HepG2 (cell line): ENCODE results near the gene TMOD2. TPM values are rescaled to one million over a fixed set of nuclear protein-coding genes. Genes with fewer than 3 reads are reported as not detected.

Experiments used
- ATAC-seq: fragments of 200-7000 bp; cut with Tn5 transposase; 3 replicates; pipeline ENCODE4 v1.9.1; 2020; ENCODE audit warnings: mild to moderate bottlenecking, moderate library complexity
- BruUV-seq: library from RNA; stranded (reverse); fragments of 400-500 nt; replicated peaks from 2 replicates; lab custom pipeline; 2021; lab: Mats Ljungman, UMichigan
- CTCF ChIA-PET: fragments of 300-600 bp; formaldehyde crosslinking; extraction: SDS; loops from one replicate; lab custom pipeline; 2021; ENCODE audit warnings: low total read pairs, inconsistent platforms, low intra/inter-chr PET ratio; lab: Yijun Ruan, JAX
- POLR2A ChIA-PET: fragments of 350-600 bp; sonication (Branson Sonifier 250); formaldehyde crosslinking; loops from one replicate; lab custom pipeline; 2020; ENCODE audit warnings: antibody characterized with exemption, inconsistent platforms; lab: Yijun Ruan, JAX
- DNase-seq: peaks from one replicate; pipeline ENCODE4 v3.0.0-alpha.2; 2015; ENCODE audit warnings: low spot score
- FAIRE-seq: peaks from 3 replicates; lab custom pipeline; 2011; peaks lifted over from hg19 to GRCh38; lab: Jason Lieb, UNC
- H2AFZ ChIP-seq: one replicate; pipeline ENCODE4 v1.6.1; 2011; ENCODE audit warnings: low read length, inconsistent platforms
- H3K27ac ChIP-seq: fragments of 300-600 bp; 3 replicates; pipeline ENCODE4 v1.8.0; 2011; ENCODE audit warnings: mixed run types, mild to moderate bottlenecking, mixed read lengths, low read length, inconsistent platforms; ENCODE audit not compliant: insufficient read depth; ENCODE audit errors: extremely low read length
- H3K27me3 ChIP-seq, 2 experiments: fragments of 200-600 bp in 1 of 2; 2 replicates in 1 of 2; 3 replicates in 1 of 2; pipeline versions ENCODE4 v1.6.0 to v1.8.0; 2011; ENCODE audit warnings: low read length in 2 of 2, mild to moderate bottlenecking in 2 of 2, moderate library complexity in 2 of 2, inconsistent platforms in 1 of 2; ENCODE audit not compliant: insufficient read depth in 2 of 2, control insufficient read depth in 1 of 2
- H3K36me3 ChIP-seq, 2 experiments: fragments of 200-600 bp in 1 of 2; replicated peaks in 1 of 2; 2 replicates in 1 of 2; 3 replicates in 1 of 2; pipeline versions ENCODE4 v1.5.1 to v1.8.0; 2011; ENCODE audit warnings: low read length in 2 of 2, inconsistent platforms in 1 of 2; ENCODE audit not compliant: insufficient read depth in 2 of 2, control insufficient read depth in 1 of 2
- H3K4me1 ChIP-seq: 2 replicates; pipeline ENCODE4 v1.5.1; 2012; ENCODE audit warnings: low read length, inconsistent platforms; ENCODE audit not compliant: insufficient read depth
- H3K4me2 ChIP-seq: 2 replicates; pipeline ENCODE4 v1.6.0; 2011; ENCODE audit warnings: low read depth, low read length, inconsistent platforms
- H3K4me3 ChIP-seq, 3 experiments: fragments of 200-600 bp in 1 of 3; sonication (generic), shearing (Covaris generic) in 1 of 3; replicated peaks in 1 of 3; 2 replicates each; pipeline ENCODE4 v1.5.1; 2011 to 2016; ENCODE audit warnings: low read length in 3 of 3, inconsistent platforms in 2 of 3, low read depth in 2 of 3, mild to moderate bottlenecking in 2 of 3, control low read depth in 1 of 3, mixed read lengths in 1 of 3; ENCODE audit not compliant: insufficient read depth in 1 of 3
- H3K79me2 ChIP-seq: one replicate; pipeline ENCODE4 v1.6.1; 2011; ENCODE audit warnings: low read length, inconsistent platforms; ENCODE audit not compliant: insufficient read depth
- H3K9ac ChIP-seq: 2 replicates; pipeline ENCODE4 v1.6.0; 2011; ENCODE audit warnings: mild to moderate bottlenecking, low read depth, low read length, inconsistent platforms; ENCODE audit not compliant: insufficient read depth
- H3K9me3 ChIP-seq: 2 replicates; pipeline ENCODE4 v1.5.1; 2012; ENCODE audit warnings: mild to moderate bottlenecking, low read length
- H4K20me1 ChIP-seq: 2 replicates; pipeline ENCODE4 v1.6.0; 2011; ENCODE audit warnings: inconsistent platforms, mild to moderate bottlenecking, low read length, moderate library complexity; ENCODE audit not compliant: insufficient read depth
- CBX5 ChIP-seq: sonication (generic); formaldehyde crosslinking; IDR thresholded peaks from 2 replicates; pipeline ENCODE4 v1.4.0; 2020; ENCODE audit warnings: missing genetic modification reagents, borderline replicate concordance
- CENPX ChIP-seq: sonication (generic); formaldehyde crosslinking; IDR thresholded peaks from 2 replicates; pipeline ENCODE4 v1.9.0; 2021; ENCODE audit warnings: mild to moderate bottlenecking, missing genetic modification reagents, moderate library complexity
- FOXK1 ChIP-seq: sonication (generic); formaldehyde crosslinking; IDR thresholded peaks from 2 replicates; pipeline ENCODE4 v1.4.0; 2020; ENCODE audit warnings: low read depth, missing genetic modification reagents, borderline replicate concordance
- GABPB1 ChIP-seq: IDR thresholded peaks from 2 replicates; pipeline ENCODE4 v1.6.1; 2016; ENCODE audit warnings: mild to moderate bottlenecking, missing genetic modification reagents, moderate library complexity, missing compliant biosample characterization
- GTF2F1 ChIP-seq: fragments of 150-350 bp; IDR thresholded peaks from 2 replicates; pipeline ENCODE4 v1.6.1; 2014; ENCODE audit warnings: low read length
- HOXA9 ChIP-seq: sonication (generic); formaldehyde crosslinking; IDR thresholded peaks from 2 replicates; pipeline ENCODE4 v1.8.1; 2022; ENCODE audit warnings: missing genetic modification reagents, mild to moderate bottlenecking, moderate library complexity, borderline replicate concordance
- NR3C1 ChIP-seq: sonication (generic); formaldehyde crosslinking; IDR thresholded peaks from 2 replicates; pipeline ENCODE4 v1.4.0; 2020; ENCODE audit warnings: missing genetic modification reagents
- POLR2AphosphoS2 ChIP-seq: IDR thresholded peaks from 2 replicates; pipeline ENCODE4 v1.6.1; 2011; ENCODE audit warnings: low read depth, low read length, improper control_type of control experiment
- TAF1 ChIP-seq: sonication (generic); formaldehyde crosslinking; IDR thresholded peaks from 2 replicates; pipeline ENCODE4 v1.4.0; 2020; ENCODE audit warnings: missing genetic modification reagents
- WIZ ChIP-seq: sonication (generic); formaldehyde crosslinking; IDR thresholded peaks from 2 replicates; pipeline ENCODE4 v1.5.1; 2020; ENCODE audit warnings: mild to moderate bottlenecking, missing genetic modification reagents
- ZNF678 ChIP-seq: sonication (generic); formaldehyde crosslinking; IDR thresholded peaks from 2 replicates; pipeline ENCODE4 v1.4.0; 2020; ENCODE audit warnings: mild to moderate bottlenecking, missing genetic modification reagents
- ZNF792 ChIP-seq: IDR thresholded peaks from 2 replicates; pipeline ENCODE4 v1.6.1; 2016
- ZNF841 ChIP-seq: sonication (generic); formaldehyde crosslinking; IDR thresholded peaks from 2 replicates; pipeline ENCODE4 v1.8.1; 2023; ENCODE audit warnings: missing genetic modification reagents, borderline replicate concordance
- WGBS: methylation state at CpG from one replicate; pipeline ENCODE4 v1.1.6; 2017; ENCODE audit warnings: low lambda C conversion rate; 5-methylcytosine and 5-hydroxymethylcytosine counted together
- in situ Hi-C: cut with HindIII; loops from 2 replicates; pipeline ENCODE4 v1.10.0; 2017; ENCODE audit warnings: low pct_unique_long_range_greater_than_20kb; ENCODE audit not compliant: extremely low pct_ligation_motif_present
- intact Hi-C: fragments of 100-400 bp; cut with micrococcal nuclease; formaldehyde crosslinking; loops from one replicate; pipeline ENCODE4 v1.10.0; 2022; ENCODE audit not compliant: unreplicated experiment
- polyA plus RNA-seq, 8 experiments: library from polyadenylated mRNA; depleted of rRNA in 3 of 8; stranded (reverse) in 7 of 8; unstranded in 1 of 8; fragments of >200 nt; fragmentation: Illumina TruSeq in 4 of 8; extraction: Trizol in 4 of 8; gene quantifications; 2 replicates each; pipeline versions ENCODE4 v1.2.1 to v1.2.3, GENCODE V29; 2011 to 2016; ENCODE audit warnings: low read depth in 4 of 8, missing spikeins in 1 of 8, mixed read lengths in 1 of 8; ENCODE audit not compliant: insufficient read depth in 1 of 8
- total RNA-seq, 5 experiments: library from RNA; depleted of rRNA; stranded (reverse); fragments of >200 nt; fragmentation: Illumina TruSeq; extraction: Trizol; gene quantifications; 2 replicates each; pipeline ENCODE4 v1.2.3, GENCODE V29; 2016; ENCODE audit warnings: low read depth in 1 of 5

TMOD2 gene
- total and polyA plus RNA-seq, 2 of the 13 experiments (the other 11 are each of a cell fraction or from before 2014, with no cell fraction given): 0.01 to 0.02 TPM

GRCh38 chr15:51749307-51749706 lies 2.1 kb upstream of the TMOD2 start:
- Histone ChIP-seq H3K27ac (no peak overlapping the region), H3K27me3 (peaks cover 4 to 53% of the 10 kb centered on the region in 2 experiments; a peak in 4 of 5 replicates), H3K36me3 (no peaks in the 10 kb centered on the region), H4K20me1 (no peaks in the 10 kb centered on the region), H3K4me3 (no peak overlapping the region), H3K9me3 (no peaks in the 10 kb centered on the region), H2AFZ (no peak overlapping the region), H3K4me1 (no peaks in the 10 kb centered on the region), H3K4me2 (no peak overlapping the region), H3K9ac (no peak overlapping the region), H3K79me2 (no peaks in the 10 kb centered on the region)
- intact Hi-C loops: no loop called here
- FAIRE-seq (no peak), ATAC-seq (no peak), DNase-seq (no peak)
- 9% methylated on average over 5 of the region's 5 CpGs for WGBS
- no TSS peak for BruUV-seq
- in situ Hi-C loops: no loop called here
- TF ChIP-seq ZNF678 (CRISPR knock-in tag) (no peak), POLR2AphosphoS2 (no peak), ZNF792 (CRISPR knock-in tag) (no peak), HOXA9 (no peak), GTF2F1 (no peak), FOXK1 (CRISPR knock-in tag) (no peak), TAF1 (CRISPR knock-in tag) (no peak), WIZ (CRISPR knock-in tag) (no peak), CBX5 (no peak), ZNF841 (CRISPR knock-in tag) (no peak), CENPX (CRISPR knock-in tag) (no peak), NR3C1 (no peak), GABPB1 (CRISPR knock-in tag) (no peak)
- ChIA-PET POLR2A (no interaction called here), CTCF (no interaction called here)
